ENCODE results near the gene DLGAP4.

DLGAP4 gene

DNA sequence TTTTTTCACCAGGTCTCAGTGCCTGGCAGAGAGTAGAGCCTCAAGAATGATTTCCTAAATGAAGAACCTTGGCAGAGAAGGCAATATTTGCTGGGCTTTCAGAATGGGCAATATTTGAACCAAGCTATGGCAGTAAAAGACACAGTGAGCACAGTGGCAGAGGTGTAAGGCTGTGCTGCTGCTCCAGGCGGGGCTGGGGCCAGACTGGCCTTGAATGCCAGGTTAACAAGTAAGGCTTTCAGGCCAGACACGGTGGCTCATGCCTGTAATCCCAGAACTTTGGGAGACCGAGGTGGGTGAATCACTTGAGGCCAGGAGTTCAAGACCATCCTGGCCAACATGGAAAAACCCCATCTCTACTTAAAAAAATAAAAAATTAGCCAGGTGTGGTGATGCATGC is 226.7 kb downstream of the DLGAP4 start:
- no peak for DNase-seq (ENCODE audit: low read depth, low spot score)

DNA sequence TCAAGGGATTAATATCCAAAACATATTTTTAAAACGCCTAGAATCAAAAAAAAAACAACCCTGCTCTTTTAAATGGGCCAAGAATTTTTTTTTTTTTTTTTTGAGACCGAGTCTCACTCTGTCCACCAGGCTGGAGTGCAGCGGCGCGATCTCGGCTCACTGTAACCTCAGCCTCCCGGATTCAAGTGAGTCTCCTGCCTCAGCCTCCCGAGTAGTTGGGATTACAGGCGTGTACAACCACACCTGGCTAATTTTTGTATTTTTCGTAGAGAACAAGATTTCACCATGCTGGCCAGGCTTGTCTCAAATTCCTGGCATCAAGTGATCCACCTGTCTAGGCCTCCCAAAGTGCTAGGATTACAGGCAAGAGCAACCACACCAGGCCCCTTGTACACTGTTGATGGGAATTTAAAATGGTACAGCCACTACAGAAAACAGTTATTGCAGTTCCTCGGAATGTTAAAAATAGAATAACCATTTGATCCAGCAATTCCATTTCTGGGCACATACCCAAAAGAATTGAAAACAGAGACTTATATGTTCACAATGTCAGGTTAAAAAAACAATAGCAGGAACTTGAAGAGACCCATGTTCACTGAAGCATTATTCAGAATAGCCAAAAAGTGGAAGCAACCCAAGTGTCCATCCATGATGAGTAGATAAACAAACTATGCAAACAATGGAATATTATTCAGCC is 232.0 kb downstream of the DLGAP4 start:
- no peak for DNase-seq (ENCODE audit: low read depth, low spot score)

DNA sequence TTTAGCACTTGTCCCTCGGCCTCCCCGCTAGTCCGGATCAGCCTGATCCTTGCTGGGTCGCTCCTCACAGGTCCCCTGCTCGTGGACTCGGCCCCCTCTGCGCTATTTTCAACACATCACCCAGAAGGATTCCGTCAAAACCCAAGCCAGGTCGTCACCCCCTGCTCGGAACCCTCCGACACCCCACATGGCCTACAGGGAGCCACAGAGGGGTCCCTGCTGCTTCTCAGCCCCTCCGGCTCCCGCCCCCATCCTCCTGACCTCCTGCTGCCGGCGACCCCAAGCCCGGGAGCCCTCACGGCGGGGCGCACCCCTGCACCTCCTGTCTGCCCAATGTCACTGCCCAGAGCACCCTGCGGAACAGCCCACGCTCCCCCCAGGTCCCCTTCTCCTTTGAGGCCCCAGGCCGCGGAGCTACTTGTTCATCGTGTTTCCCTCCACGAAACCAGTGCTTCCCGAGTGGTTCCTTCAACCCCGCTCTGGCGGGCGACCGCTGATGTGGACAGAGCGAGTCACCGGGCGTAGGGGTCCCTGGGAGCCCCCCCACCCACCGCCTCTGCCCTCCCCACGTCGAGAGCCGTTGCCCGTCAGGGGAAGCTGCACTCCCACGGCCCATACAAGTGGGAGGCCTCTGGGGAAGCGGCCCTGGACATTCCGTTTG is 234.5 kb downstream of the DLGAP4 start:
- no peak for DNase-seq (ENCODE audit: low read depth, low spot score)

DNA sequence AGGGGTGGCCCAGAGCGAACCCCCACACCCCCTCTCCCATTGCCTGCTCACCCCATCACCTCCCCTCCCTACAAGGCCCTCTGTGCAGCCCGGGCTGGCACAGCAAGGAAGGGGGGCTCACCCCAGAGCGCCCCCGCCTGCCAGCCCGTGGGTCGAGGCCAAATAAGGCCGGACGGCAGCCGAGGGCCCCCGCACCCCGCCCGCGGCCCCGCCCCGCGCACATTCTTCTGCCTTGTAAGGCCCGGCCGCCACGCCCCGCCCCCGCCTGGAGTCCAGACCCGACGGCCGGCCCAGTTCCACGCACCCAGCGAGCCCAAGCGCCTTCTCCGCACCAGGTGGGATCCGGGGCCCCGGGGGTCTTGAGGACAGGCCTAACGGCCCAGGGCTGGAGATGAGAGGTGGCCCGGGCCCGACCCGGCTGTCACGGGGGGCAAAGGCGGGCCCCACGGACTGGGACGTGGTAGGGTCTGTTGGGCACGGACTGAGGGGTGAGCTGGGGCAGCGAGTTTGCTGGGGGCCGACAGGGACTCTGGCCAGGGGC is 235.2 kb downstream of the DLGAP4 start, which contains the start of gene MYL9:
TSS of gene MYL9 (plus strand) at position 293 of the 541 bp plus-strand sequence. CDS start 3,366 bp downstream, outside the sequence.
- DNase-seq (ENCODE audit: low read depth, low spot score): no peak

DNA sequence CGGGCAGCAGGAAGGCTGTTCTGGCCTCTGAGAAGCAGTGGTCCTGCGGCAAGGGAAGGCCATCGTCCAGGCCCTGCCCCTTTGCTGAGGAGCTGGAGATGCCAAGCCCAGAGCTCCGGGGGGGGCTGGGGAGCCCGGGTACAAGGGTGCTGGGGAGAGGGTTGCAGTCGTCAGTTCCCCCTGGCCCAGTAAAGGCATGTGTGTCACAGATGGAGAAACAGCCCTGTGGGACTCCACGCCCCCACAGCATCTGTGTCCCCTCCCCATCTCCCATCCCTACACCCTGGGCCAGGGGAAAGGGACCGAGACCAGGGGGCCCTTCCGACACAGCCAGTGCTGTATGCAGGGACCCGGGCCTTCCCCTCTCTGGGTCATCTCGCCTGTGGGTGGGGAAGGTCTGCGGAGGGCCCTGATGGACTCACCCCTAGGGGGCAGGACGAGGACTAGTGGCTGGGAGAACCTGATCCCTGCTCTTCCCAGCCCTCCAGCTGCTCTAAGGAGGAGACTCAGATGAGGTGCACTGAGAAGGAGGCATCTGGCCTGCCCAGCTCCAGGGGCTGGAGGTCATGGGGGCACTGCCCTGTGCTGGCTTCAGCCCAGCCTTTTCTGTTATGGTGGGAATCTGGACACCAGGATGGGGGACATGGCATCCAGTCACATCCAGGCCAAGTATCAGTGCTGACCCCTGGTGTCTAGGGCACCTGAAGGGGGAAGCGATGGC is 235.8 kb downstream of the DLGAP4 start:
- no peak for DNase-seq (ENCODE audit: low read depth, low spot score)

DNA sequence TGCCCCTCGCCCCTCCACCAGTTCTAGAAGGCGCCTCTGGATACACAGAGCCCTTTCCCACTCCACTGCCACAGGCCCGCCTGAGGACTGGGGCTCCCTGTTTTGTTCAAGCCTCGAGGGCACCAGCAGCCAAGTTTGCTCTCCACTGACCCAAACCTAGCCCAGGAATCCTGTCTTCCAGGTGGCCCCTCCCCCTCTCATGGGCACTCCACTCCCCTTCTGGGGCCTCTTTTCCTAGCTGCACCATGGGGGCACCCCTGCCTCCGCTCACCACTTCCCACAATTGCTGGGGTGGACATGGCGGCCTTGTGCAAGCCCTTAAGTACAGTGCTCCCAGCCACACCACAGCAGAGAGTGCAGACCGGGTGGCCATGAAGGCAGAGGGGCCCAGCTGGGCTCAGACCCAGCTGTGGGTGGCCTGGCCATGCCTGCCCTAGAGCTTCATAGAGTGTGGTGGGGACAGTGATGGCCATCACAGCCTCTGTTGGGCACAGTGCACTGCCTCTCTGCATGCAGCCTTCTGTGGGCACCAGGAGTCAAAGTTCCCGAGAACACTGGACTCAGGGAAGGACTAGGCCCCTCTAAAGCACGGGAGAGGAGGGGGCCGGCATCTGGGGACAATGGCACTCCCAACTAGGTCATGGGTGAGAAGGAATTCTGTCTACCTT is 236.5 kb downstream of the DLGAP4 start:
- DNase-seq (ENCODE audit: low read depth, low spot score): no peak

DNA sequence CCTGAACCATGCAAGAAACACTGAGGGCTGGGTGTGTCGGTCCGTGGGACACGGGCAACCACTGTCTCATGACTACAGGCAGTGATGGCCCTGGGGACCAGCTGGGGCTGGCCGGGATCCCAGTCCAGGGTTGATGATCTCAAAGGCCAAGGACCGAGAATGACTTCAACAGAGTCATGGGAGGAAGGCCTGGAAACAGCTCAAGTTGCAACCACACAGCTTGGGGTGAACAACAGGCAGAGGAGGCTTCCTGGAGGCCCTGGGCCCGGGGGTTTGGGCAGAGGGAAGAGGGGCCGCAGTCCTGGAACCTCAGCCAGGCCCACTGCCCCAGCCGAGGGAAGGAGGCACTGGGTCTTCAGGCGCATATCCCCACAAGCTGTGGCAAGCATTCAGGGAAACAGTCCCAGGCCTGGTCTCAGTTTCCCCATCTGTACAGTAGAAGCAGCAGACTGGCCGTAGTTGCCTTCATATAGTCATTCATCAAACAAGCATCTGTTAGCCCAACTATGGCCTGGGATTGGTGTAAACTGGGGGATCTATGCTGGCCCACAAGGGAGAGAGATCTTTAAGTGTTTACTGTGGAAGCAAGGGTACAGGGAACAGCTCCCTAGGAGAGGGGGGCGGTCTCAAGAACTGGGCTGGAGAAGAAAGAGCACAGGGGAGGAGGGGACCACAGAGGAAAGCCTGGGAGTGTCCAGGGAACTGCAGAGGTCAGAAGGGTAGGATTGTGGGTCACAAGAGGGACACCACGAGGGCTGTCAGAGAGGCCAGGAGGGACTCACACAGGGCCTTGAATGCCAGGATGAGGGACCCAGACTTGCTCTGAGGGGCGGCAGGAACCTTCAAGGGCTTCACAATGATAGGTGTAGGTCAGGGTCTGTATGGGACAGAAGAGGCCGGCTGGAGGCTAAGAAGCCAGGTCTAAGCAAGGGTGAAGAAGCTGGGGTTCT is 237.3 kb downstream of the DLGAP4 start:
- DNase-seq (ENCODE audit: low read depth, low spot score): no peak

DNA sequence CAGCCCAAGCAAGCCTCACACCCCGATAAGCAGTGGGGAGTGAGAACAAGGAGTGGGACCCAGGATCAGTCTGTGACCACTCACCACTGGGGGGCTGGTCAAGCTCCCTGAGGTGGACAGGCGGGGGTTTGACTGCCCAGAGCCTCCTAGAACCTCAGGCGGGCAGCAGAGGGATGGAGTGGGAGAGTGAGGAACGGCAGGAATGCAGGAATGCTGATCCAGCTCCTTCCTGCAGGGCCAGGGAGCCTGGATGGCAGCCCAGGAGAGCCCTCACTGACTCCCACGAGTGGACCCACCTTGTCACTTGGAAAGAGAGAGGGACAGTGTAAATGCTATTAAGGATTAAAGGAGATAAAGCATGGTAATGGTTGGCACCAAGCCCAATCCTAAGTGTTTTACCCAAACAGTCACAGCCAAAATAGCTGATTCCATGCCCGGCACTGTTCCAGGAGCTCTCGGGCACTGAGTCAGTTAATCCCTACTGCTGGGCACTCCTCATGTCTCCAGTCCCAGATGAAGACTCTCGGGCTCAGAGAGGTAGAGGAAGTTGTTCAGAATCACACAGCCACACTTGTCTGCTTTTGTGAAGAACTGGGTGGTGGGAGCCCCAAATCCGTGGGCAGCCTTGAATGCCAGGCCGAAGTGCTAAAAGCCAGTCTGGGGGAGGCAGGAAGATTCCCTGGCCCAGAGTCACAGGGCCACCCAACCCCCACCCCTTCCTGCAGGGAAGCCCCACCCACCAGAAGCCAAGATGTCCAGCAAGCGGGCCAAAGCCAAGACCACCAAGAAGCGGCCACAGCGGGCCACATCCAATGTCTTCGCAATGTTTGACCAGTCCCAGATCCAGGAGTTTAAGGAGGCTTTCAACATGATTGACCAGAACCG is 238.2 kb downstream of the DLGAP4 start:
- DNase-seq (ENCODE audit: low read depth, low spot score): no peak

DNA sequence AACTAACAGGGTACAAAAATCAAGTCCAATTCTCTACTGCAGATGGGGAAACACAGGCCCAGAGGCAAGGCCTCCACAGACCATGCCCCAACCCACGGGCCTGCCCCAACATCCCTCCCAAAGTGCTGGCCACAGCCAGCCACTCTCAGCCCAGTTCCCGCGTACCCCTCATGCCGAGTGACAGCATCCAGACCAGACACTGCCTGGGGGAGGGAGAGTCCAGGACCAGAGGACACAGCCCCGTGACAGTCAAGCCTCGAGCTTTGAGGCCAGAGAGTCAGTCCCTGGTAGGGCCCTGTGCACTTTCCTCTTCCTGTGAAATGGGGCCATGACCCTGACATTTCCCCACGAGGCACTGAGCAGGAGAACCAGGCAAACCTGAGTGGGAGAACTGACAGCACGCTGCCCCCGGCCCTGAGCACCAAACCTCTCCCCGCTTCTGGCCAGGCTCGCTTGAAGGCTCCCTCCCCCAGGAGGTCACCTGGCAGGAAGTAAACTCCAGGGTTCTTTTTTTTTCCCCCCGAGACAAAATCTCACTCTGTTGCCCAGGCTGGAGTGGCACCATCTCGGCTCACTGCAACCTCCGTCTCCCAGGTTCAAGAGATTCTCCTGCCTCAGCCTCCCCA is 240.1 kb downstream of the DLGAP4 start:
- no peak for DNase-seq (ENCODE audit: low read depth, low spot score)

DNA sequence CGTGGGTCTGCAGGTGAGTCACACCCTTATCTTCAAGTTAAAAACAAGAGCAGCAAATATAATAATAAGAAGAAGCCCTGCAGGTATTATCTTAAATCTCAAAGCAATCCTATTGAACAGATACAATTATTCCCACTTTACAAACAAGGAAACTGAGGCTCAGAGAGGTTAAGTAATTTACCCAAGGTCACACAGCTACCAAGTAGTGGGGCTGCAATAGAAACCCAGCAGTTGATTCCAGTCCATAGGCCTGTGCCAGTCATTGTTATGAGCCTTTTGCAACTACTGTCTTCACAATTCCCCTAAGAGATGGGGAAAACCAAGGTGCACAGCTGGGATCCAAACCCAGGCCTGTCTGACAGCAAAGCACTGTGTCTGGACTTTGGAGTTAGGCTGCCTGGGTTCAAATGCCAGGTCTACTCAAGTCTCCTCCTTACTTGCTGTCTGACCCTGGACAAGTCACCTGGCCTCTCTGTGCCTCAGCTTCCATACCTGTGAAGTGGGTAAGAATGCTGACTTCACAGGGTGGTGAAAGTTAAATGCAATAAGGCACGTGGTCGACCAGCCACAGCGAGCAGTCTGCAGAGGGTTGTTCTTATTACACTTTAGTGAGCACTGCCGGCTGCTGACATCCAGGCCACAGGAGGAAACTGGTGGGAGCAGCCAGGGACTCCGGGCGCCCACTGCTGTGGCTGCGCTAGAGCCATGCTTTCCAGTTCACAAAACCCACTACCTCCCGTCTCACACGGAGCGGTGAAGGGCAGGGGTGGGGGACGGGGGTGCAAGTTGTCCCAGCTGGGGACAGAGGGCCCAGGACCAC is 241.3 kb downstream of the DLGAP4 start:
- no peak for DNase-seq (ENCODE audit: low read depth, low spot score)

DNA sequence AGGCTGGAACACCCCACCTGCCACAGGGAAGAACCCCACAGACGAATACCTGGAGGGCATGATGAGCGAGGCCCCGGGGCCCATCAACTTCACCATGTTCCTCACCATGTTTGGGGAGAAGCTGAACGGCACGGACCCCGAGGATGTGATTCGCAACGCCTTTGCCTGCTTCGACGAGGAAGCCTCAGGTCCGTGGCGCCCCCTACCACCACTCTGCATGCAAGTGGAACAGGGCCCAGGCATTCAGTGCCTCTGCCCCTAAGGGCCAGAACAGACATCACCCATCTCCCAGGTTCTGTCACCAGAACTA is 241.8 kb downstream of the DLGAP4 start:
- no peak for DNase-seq (ENCODE audit: low read depth, low spot score)

DNA sequence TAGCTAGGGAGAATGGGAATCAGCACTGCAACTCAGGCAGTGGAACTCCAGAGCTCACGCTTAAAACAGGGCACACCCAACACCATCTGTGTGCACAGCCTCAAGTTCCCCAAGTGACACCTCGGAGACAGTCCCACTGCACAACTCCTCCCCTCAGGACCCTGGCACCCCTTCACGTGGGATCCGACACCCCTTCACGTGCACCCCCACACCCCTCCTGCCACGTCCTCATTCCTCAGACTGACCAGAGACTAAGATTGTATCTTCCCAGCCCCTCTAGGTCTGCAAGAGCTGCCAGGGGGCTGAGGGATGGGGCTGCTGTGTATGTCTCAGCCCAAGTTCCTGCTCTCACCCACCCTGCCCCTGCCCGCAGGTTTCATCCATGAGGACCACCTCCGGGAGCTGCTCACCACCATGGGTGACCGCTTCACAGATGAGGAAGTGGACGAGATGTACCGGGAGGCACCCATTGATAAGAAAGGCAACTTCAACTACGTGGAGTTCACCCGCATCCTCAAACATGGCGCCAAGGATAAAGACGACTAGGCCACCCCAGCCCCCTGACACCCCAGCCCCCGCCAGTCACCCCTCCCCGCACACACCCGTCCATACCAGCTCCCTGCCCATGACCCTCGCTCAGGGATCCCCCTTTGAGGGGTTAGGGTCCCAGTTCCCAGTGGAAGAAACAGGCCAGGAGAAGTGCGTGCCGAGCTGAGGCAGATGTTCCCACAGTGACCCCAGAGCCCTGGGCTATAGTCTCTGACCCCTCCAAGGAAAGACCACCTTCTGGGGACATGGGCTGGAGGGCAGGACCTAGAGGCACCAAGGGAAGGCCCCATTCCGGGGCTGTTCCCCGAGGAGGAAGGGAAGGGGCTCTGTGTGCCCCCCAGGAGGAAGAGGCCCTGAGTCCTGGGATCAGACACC is 242.8 kb downstream of the DLGAP4 start:
- DNase-seq (ENCODE audit: low read depth, low spot score): no peak

DNA sequence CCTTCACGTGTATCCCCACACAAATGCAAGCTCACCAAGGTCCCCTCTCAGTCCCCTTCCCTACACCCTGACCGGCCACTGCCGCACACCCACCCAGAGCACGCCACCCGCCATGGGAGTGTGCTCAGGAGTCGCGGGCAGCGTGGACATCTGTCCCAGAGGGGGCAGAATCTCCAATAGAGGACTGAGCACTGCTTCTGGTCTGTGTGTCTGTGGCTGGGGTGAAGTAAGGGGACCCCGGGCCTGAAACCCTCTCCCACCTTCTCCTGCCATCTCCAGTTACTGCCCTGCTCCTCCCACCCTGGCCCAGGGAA is 243.4 kb downstream of the DLGAP4 start:
- no peak for DNase-seq (ENCODE audit: low read depth, low spot score)

DNA sequence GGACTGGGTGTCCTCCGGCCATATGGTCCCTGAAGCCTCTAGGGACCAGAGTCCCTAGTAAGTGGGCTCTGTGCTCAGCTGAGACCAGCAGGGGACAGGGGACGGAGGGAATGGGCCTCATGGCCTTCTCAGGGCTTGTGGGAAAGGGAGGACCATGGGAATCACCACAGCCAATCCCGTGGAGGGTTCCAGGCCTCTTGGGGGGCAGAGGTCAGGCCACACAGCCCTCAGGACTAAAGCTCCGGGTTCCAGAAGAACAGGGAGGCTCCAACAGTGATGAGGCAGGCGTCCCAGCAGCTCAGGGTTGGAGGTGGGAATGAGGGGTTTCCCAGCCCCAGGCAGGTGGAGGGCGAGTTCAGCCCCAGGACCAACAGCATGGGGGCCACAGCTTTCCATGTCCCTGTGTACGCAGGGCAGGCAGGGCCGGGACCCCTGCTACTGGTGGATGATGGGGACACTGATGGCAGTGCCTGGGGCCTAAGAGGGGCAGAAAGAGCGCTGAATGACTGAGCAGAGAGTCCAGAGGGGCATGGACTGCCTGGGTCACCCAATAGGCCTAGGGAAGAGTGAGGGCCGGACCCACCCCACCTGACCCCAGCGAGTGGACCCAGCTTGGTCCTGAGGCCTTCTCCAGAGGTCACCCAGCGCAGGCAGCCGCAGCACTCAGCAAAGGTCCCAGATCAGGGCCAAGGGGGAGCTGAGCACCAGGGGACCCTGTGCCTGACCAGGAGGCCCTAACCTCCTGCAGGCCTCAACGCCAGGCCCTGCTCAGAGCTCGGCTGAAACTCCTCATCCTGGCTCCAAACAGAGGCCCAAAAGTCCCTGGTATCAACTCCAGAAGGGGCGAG is 244.0 kb downstream of the DLGAP4 start:
- no peak for DNase-seq (ENCODE audit: low read depth, low spot score)

DNA sequence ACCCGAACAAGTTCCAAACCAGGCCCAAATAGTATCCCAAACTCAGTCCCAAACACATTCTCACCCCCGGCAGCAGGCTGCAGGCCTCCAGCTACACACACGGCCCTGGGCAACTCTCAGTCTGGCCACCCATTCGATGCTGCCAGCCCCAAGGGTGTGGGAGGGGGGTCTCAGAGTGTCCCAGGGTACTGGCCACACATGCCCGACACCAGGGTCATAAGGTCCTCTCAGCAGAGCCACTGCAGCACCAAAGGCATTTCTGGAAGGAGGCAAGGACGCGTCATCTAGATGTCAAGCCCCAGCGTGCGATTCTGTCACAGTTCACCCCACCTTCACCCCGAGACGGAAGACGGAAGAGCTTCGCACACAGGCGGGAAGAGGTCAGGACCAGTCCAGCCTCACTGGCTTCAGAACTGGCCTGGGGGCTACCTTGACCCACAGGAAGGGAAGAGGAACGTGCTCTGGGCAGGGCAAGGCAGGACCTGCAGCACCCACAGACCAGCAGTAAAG is 244.7 kb downstream of the DLGAP4 start:
- DNase-seq (ENCODE audit: low read depth, low spot score): no peak

DNA sequence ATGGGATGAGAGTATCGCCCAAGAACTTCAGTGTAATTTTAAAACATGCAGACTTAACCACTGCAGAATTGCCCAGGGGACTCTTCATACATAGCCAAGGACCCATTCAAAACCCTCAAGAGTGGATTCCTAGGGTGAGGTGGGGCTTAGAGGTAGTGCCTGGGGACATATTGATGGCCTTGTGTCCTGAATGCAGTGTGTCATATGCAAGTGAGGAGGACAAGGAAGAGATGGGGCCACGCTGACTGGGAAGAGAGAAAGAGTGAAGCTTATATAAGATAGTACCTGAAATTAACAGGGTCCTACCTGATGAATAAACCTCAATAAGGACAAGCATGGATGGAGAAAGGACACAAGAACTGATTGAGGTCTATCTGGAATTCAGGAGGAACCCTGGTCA is 249.1 kb downstream of the DLGAP4 start:
- no peak for DNase-seq (ENCODE audit: low read depth, low spot score)

DNA sequence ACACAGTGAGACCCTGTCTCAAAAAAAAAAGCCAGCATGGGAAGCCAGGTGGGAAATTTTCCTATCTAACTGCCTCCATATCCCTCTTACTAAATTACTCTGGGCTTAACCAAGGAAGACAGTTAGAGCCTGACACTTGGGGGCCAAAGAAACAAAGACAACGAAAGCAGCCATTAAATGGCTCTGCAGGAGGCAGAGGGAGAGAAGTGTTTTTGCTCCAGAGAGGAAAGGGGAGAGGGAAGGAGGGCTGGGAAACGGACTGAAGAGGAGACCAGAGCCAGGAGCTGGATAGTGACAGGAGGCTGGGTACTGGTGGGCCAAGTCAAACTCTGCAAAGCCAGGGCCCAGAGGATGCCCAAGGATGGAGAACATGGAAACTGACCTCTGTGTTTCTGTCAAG is 256.6 kb downstream of the DLGAP4 start:
- no peak for DNase-seq (ENCODE audit: low read depth, low spot score)

All from activated naive CD8-positive, alpha-beta T cell treated with anti-CD3 and anti-CD28 coated beads, Interleukin-2, amount 50 U/mL, for 16 hours (primary cell).